SK-N-SH treated with all-trans-retinoic acid at 6 μM for 48 hours (cell line): ENCODE results near the gene MIPEP.

Experiments
- ATAC-seq: fragments of 200-7000 bp; cut with Tn5 transposase; 3 replicates; pipeline ENCODE4 v1.9.1; 2020; ENCODE audit warnings: mild to moderate bottlenecking, moderate library complexity
- ARNTL ChIP-seq: fragments of 450-650 bp; formaldehyde crosslinking; IDR thresholded peaks from 2 replicates; pipeline ENCODE4 v1.5.0; 2020; ENCODE audit warnings: low read depth, mild to moderate bottlenecking, moderate library complexity, borderline replicate concordance
- BACH2 ChIP-seq: fragments of 250-450 bp; sonication (Bioruptor Pico); IDR thresholded peaks from 2 replicates; pipeline ENCODE4 v1.9.0; 2021; ENCODE audit warnings: mild to moderate bottlenecking, borderline replicate concordance
- CREB5 ChIP-seq: fragments of 250-450 bp; sonication (Bioruptor Pico); IDR thresholded peaks from 2 replicates; pipeline ENCODE4 v1.5.1; 2020; ENCODE audit warnings: low read depth, mild to moderate bottlenecking, moderate library complexity
- CSDC2 ChIP-seq: fragments of 250-450 bp; sonication (Bioruptor Pico); IDR thresholded peaks from 2 replicates; pipeline ENCODE4 v1.5.0; 2020; ENCODE audit warnings: mild to moderate bottlenecking, moderate library complexity
- ESRRG ChIP-seq: fragments of 250-450 bp; sonication (Bioruptor Pico); IDR thresholded peaks from 2 replicates; pipeline ENCODE4 v1.6.1; 2021; ENCODE audit warnings: mild to moderate bottlenecking
- GLIS3 ChIP-seq: fragments of 250-450 bp; sonication (Bioruptor Pico); IDR thresholded peaks from 2 replicates; pipeline ENCODE4 v1.5.0; 2020; ENCODE audit warnings: mild to moderate bottlenecking, moderate library complexity
- ISL1 ChIP-seq: fragments of 250-450 bp; sonication (Bioruptor Pico); IDR thresholded peaks from 2 replicates; pipeline ENCODE4 v2.1.2; 2022; ENCODE audit warnings: mild to moderate bottlenecking, moderate library complexity
- OSR1 ChIP-seq: fragments of 250-450 bp; sonication (Bioruptor Pico); IDR thresholded peaks from 2 replicates; pipeline ENCODE4 v1.8.0; 2022; ENCODE audit warnings: moderate library complexity, mild to moderate bottlenecking, inconsistent platforms
- PATZ1 ChIP-seq: fragments of 250-450 bp; sonication (Bioruptor Pico); IDR thresholded peaks from 2 replicates; pipeline ENCODE4 v1.8.0; 2020; ENCODE audit warnings: mild to moderate bottlenecking, moderate library complexity, borderline replicate concordance
- RARB ChIP-seq: fragments of 250-450 bp; sonication (Bioruptor Pico); IDR thresholded peaks from 2 replicates; pipeline ENCODE4 v1.8.0; 2021; ENCODE audit warnings: mild to moderate bottlenecking, moderate library complexity
- SNAI2 ChIP-seq: fragments of 250-450 bp; sonication (Bioruptor Pico); IDR thresholded peaks from 2 replicates; pipeline ENCODE4 v1.5.0; 2020; ENCODE audit warnings: mild to moderate bottlenecking, moderate library complexity
- TCF4 ChIP-seq: fragments of 250-450 bp; sonication (Bioruptor Pico); IDR thresholded peaks from 2 replicates; pipeline ENCODE4 v1.8.0; 2021; ENCODE audit warnings: mild to moderate bottlenecking, moderate library complexity, borderline replicate concordance
- TOX ChIP-seq: fragments of 250-450 bp; sonication (Bioruptor Pico); IDR thresholded peaks from 2 replicates; pipeline ENCODE4 v1.8.0; 2021; ENCODE audit warnings: mild to moderate bottlenecking, moderate library complexity, borderline replicate concordance
- TSHZ2 ChIP-seq: fragments of 250-450 bp; sonication (Bioruptor Pico); IDR thresholded peaks from 2 replicates; pipeline ENCODE4 v1.5.0; 2020; ENCODE audit warnings: mild to moderate bottlenecking, moderate library complexity
- ZC3H10 ChIP-seq: fragments of 250-450 bp; sonication (Bioruptor Pico); IDR thresholded peaks from 2 replicates; pipeline ENCODE4 v1.5.1; 2021; ENCODE audit warnings: mild to moderate bottlenecking, moderate library complexity
- ZFP3 ChIP-seq: fragments of 250-450 bp; sonication (Bioruptor Pico); IDR thresholded peaks from 2 replicates; pipeline ENCODE4 v1.5.0; 2020; ENCODE audit warnings: mild to moderate bottlenecking, moderate library complexity
- ZFP30 ChIP-seq: fragments of 450-650 bp; formaldehyde crosslinking; IDR thresholded peaks from 2 replicates; pipeline ENCODE4 v1.5.0; 2022; ENCODE audit warnings: mild to moderate bottlenecking, moderate library complexity
- ZNF565 ChIP-seq: fragments of 450-650 bp; formaldehyde crosslinking; conservative IDR thresholded peaks from 2 replicates; pipeline ENCODE4 v1.5.0; 2020; ENCODE audit warnings: low read depth, mild to moderate bottlenecking, moderate library complexity
- ZNF70 ChIP-seq: fragments of 450-650 bp; formaldehyde crosslinking; IDR thresholded peaks from 2 replicates; pipeline ENCODE4 v1.5.0; 2020; ENCODE audit warnings: mild to moderate bottlenecking, moderate library complexity
- ZNF8 ChIP-seq: fragments of 450-650 bp; formaldehyde crosslinking; IDR thresholded peaks from 2 replicates; pipeline ENCODE4 v1.5.0; 2020; ENCODE audit warnings: mild to moderate bottlenecking, moderate library complexity
- TF ChIP-seq, protein P1 (sequence below): fragments of 250-450 bp; sonication (Bioruptor Pico); IDR thresholded peaks from 2 replicates; pipeline ENCODE4 v1.8.0; 2021; ENCODE audit warnings: low read depth, mild to moderate bottlenecking, moderate library complexity, borderline replicate concordance
- TF ChIP-seq, protein P2 (sequence below): fragments of 250-450 bp; sonication (Bioruptor Pico); IDR thresholded peaks from 2 replicates; pipeline ENCODE4 v1.5.1; 2021; ENCODE audit warnings: mild to moderate bottlenecking, moderate library complexity

MIPEP gene

DNA sequence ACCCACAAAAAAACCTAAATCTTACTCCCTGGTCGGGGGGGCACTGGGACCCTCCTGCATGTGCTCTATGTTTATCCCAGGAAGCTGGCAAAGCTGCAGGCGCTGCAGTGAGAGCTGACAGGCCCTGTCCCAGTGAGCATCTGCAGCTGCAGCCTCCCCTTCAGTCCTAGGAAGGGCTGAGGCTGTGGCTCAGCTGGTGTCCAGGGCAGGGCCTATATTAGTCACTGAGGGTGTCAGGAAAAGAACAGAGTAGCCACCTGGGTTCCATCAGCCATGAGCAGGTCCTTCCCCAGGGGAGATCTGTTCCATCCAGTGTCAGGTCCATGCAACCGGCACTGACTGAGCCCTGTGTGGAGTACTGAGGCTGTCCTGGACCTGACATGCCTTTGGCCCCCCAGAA is 198.5 kb downstream of the MIPEP start:
- TF ChIP-seq TSHZ2, result no peak
- TF ChIP-seq, protein P1, sequence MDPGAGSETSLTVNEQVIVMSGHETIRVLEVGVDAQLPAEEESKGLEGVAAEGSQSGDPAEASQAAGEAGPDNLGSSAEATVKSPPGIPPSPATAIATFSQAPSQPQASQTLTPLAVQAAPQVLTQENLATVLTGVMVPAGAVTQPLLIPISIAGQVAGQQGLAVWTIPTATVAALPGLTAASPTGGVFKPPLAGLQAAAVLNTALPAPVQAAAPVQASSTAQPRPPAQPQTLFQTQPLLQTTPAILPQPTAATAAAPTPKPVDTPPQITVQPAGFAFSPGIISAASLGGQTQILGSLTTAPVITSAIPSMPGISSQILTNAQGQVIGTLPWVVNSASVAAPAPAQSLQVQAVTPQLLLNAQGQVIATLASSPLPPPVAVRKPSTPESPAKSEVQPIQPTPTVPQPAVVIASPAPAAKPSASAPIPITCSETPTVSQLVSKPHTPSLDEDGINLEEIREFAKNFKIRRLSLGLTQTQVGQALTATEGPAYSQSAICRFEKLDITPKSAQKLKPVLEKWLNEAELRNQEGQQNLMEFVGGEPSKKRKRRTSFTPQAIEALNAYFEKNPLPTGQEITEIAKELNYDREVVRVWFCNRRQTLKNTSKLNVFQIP (CRISPR knock-in tag), result no peak
- TF ChIP-seq ZC3H10, result no peak
- TF ChIP-seq ZNF8, result no peak
- no peak for TF ChIP-seq GLIS3
- TF ChIP-seq, protein P2, sequence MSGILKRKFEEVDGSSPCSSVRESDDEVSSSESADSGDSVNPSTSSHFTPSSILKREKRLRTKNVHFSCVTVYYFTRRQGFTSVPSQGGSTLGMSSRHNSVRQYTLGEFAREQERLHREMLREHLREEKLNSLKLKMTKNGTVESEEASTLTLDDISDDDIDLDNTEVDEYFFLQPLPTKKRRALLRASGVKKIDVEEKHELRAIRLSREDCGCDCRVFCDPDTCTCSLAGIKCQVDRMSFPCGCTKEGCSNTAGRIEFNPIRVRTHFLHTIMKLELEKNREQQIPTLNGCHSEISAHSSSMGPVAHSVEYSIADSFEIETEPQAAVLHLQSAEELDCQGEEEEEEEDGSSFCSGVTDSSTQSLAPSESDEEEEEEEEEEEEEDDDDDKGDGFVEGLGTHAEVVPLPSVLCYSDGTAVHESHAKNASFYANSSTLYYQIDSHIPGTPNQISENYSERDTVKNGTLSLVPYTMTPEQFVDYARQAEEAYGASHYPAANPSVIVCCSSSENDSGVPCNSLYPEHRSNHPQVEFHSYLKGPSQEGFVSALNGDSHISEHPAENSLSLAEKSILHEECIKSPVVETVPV, result no peak
- no peak for TF ChIP-seq OSR1
- TF ChIP-seq PATZ1 (CRISPR knock-in tag), result no peak
- TF ChIP-seq ZFP3 (CRISPR knock-in tag), result no peak
- TF ChIP-seq BACH2, result no peak
- TF ChIP-seq ZNF70 (CRISPR knock-in tag), result no peak
- no peak for TF ChIP-seq ISL1 (CRISPR knock-in tag)
- TF ChIP-seq TOX, result no peak
- no peak for TF ChIP-seq ESRRG
- TF ChIP-seq, all 23 proteins: peak for 0
- ATAC-seq, result no peak

- ATAC-seq, result no peak
- no peak for TF ChIP-seq ZC3H10
- TF ChIP-seq ZNF565 (CRISPR knock-in tag), result no peak
- TF ChIP-seq, protein P2, result no peak
Observed at GRCh38 chr13:23688336-23688735, 200.9 kb downstream of the MIPEP start.

DNA sequence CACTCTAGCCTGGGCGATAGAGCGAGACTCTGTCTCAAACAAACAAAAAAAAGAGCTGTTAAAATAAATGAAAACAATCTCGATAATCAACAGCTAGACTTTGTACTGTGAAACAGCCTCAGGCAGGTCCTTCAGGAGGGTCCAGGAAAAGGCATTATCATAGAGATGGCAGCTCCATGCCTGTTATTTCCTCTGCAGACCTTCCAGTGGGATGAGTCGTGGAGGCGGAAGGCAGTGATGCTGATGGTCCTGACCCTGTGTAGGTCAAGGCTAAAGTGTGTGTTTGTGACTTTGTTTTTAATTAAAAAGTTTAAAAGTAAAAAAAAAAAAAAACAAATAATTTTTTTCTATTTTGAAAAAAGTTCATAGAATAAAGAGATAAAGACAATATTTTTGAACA is 201.6 kb downstream of the MIPEP start:
- ATAC-seq, result peak; percentile 37; the same call in 1 of the 3 replicates
- TF ChIP-seq ZFP30 (CRISPR knock-in tag) (no peak), GLIS3 (no peak), ZC3H10 (no peak), ISL1 (CRISPR knock-in tag) (no peak), ZNF8 (no peak), RARB (CRISPR knock-in tag) (no peak), PATZ1 (CRISPR knock-in tag) (no peak), ARNTL (CRISPR knock-in tag) (no peak), CSDC2 (CRISPR knock-in tag) (no peak), TCF4 (CRISPR knock-in tag) (no peak), SNAI2 (CRISPR knock-in tag) (no peak), ZFP3 (CRISPR knock-in tag) (no peak), CREB5 (CRISPR knock-in tag) (no peak), OSR1 (no peak)
